ENCODE data around the gene TTL.
A peak's percentile ranks its signal among the peaks of the same experiment; 100 is the strongest.

GRCh38 chr2:112542984-112543661 is 61.2 kb downstream of the TTL start:
- TF ChIP-seq CTCF (IDR thresholded peaks at IDR 0.05; ENCODE audit: low read depth, low read length, poor library complexity, severe bottlenecking) (peak; percentile 30), EZH2phosphoT487 (IDR thresholded peaks at IDR 0.05; ENCODE audit: borderline replicate concordance, low read length) (no peak)

Measured in DOHH2 (cell line).